RWPE2 (cell line): ENCODE data around the gene ARHGEF11.

ENCODE experiments used
- ATAC-seq: fragments of 200-7000 bp; cut with Tn5 transposase; 3 replicates; pipeline ENCODE4 v1.9.1; 2021; ENCODE audit warnings: low read depth
- DNase-seq: peaks from one replicate; pipeline ENCODE4 v3.0.0-alpha.2; 2020; ENCODE audit warnings: low spot score
- H3K27ac ChIP-seq: fragments of 450-650 bp; 2 replicates; pipeline ENCODE4 v1.5.1; 2017; ENCODE audit warnings: mild to moderate bottlenecking; ENCODE audit not compliant: poor library complexity, severe bottlenecking
- H3K27me3 ChIP-seq: fragments of 250-450 bp; sonication (Bioruptor Pico); 2 replicates; pipeline ENCODE4 v1.5.1; 2021; ENCODE audit warnings: mild to moderate bottlenecking, moderate library complexity; ENCODE audit not compliant: insufficient read depth, poor library complexity, severe bottlenecking
- H3K36me3 ChIP-seq: fragments of 250-450 bp; sonication (Bioruptor Pico); 2 replicates; pipeline ENCODE4 v1.5.1; 2020; ENCODE audit warnings: low read depth, mild to moderate bottlenecking, moderate library complexity
- H3K4me1 ChIP-seq: fragments of 250-450 bp; sonication (Bioruptor Pico); 2 replicates; pipeline ENCODE4 v1.5.1; 2021; ENCODE audit warnings: mild to moderate bottlenecking, moderate library complexity; ENCODE audit not compliant: insufficient read depth, poor library complexity, severe bottlenecking
- H3K4me3 ChIP-seq: fragments of 250-450 bp; sonication (Bioruptor Pico); 2 replicates; pipeline ENCODE4 v1.5.1; 2021; ENCODE audit warnings: mild to moderate bottlenecking, moderate library complexity; ENCODE audit not compliant: severe bottlenecking
- H3K9me3 ChIP-seq: fragments of 250-450 bp; sonication (Bioruptor Pico); 2 replicates; pipeline ENCODE4 v1.5.1; 2021; ENCODE audit warnings: mild to moderate bottlenecking, moderate library complexity; ENCODE audit not compliant: severe bottlenecking
- CTCF ChIP-seq: fragments of 450-650 bp; IDR thresholded peaks from one replicate; pipeline ENCODE4 v1.5.1; 2017; ENCODE audit warnings: mild to moderate bottlenecking, moderate library complexity; ENCODE audit not compliant: poor library complexity, severe bottlenecking

ARHGEF11 gene

GRCh38 chr1:156924478-156925153 lies 120.9 kb downstream of the ARHGEF11 start:
- no peak overlapping the region for H3K27ac ChIP-seq
- no peaks in the 10 kb centered on the region for H3K36me3 ChIP-seq
- DNase-seq (no peak), ATAC-seq (no peak)
- H3K4me3 ChIP-seq: no peak overlapping the region
- H3K4me1 ChIP-seq: no peaks in the 10 kb centered on the region
- peaks cover 52% of the 10 kb centered on the region for H3K27me3 ChIP-seq
- TF ChIP-seq CTCF: no peak
- H3K9me3 ChIP-seq: no peaks in the 10 kb centered on the region

GRCh38 chr1:156923670-156924477 lies 121.7 kb downstream of the ARHGEF11 start:
- no peaks in the 10 kb centered on the region for H3K4me1 ChIP-seq
- H3K27me3 ChIP-seq: peaks cover 47% of the 10 kb centered on the region
- no peaks in the 10 kb centered on the region for H3K36me3 ChIP-seq
- ATAC-seq (no peak), DNase-seq (no peak)
- no peak overlapping the region for H3K27ac ChIP-seq
- no peaks in the 10 kb centered on the region for H3K9me3 ChIP-seq
- no peak overlapping the region for H3K4me3 ChIP-seq
- TF ChIP-seq CTCF: no peak

- TF ChIP-seq CTCF: no peak
- H3K27me3 ChIP-seq: peaks cover 44% of the 10 kb centered on the region
Measured at GRCh38 chr1:156922986-156923669, 122.4 kb downstream of the ARHGEF11 start.

GRCh38 chr1:156921053-156921529 lies 124.5 kb downstream of the ARHGEF11 start:
- Histone ChIP-seq H3K4me3 (no peak overlapping the region), H3K9me3 (peaks cover 4% of the 10 kb centered on the region), H3K27me3 (peaks cover 43% of the 10 kb centered on the region), H3K27ac (no peak overlapping the region), H3K36me3 (peaks cover 3% of the 10 kb centered on the region; the same call in 1 of the 2 replicates), H3K4me1 (no peaks in the 10 kb centered on the region)
- ATAC-seq (no peak), DNase-seq (no peak)
- no peak for TF ChIP-seq CTCF

More at GRCh38 chr1:156922986-156923669, 122.4 kb downstream of the ARHGEF11 start:
- no peaks in the 10 kb centered on the region for H3K4me1 ChIP-seq
- peaks cover 4% of the 10 kb centered on the region for H3K9me3 ChIP-seq
- H3K27ac ChIP-seq: no peak overlapping the region
- H3K36me3 ChIP-seq: no peaks in the 10 kb centered on the region
- ATAC-seq (no peak), DNase-seq (no peak)
- H3K4me3 ChIP-seq: no peak overlapping the region
